Stimulated activated CD8-positive, alpha-beta memory T cell treated with anti-CD3 and anti-CD28 coated beads, Interleukin-2, amount 100 ng/mL, for 1 hour (primary cell): ENCODE results near the gene OPN1LW.
A peak's percentile ranks its signal among the peaks of the same experiment; 100 is the strongest.
"Not testable (repeated sequence)": the region's sequence is repeated elsewhere in the genome, so short reads cannot be mapped to it uniquely, and the experiment has no call there.

Experiments
- DNase-seq, 2 donors: peaks; one replicate each; pipeline ENCODE4 v3.0.0-alpha.2; 2020; ENCODE audit warnings: low read depth in 2 of 2

Gene OPN1LW

GRCh38 chrX:154135458-154136229 is 8.4 kb upstream of the OPN1LW start:
- DNase-seq, result no peak

DNA sequence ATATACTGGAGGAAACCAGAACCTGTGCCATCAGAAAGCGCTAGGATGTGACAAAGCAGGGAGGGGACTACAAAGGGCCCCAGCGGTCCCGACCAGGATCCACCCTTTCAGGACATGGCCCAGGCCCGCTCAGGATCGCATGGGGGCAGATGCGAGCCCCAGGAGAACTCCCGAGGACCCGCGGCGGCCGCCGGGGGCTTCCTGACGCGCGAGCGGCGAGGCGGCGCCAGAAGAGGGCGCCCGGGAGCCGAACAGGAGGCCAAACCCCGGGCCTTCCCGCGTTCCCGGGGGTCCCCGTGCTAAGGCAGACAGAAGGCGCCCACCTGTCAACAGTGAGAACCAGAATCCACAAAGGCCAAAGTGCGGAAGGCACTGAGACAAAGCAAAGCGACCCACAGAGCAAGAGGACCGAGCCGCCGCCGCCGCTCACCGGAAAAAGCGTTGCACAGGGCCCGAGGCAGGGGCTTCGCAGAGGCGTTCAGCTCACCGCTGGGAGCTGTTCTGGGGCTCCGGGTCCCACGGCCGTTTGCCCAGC is 7.3 kb upstream of the OPN1LW start:
- peak; percentile 37 to 43 for DNase-seq

- DNase-seq, result no peak
Measured at GRCh38 chrX:154138857-154139256, 5.2 kb upstream of the OPN1LW start.

- DNase-seq, result no peak
Measured at GRCh38 chrX:154140206-154140605, 3.8 kb upstream of the OPN1LW start.

- DNase-seq, result no peak
Measured at GRCh38 chrX:154140742-154141141, 3.3 kb upstream of the OPN1LW start.

DNA sequence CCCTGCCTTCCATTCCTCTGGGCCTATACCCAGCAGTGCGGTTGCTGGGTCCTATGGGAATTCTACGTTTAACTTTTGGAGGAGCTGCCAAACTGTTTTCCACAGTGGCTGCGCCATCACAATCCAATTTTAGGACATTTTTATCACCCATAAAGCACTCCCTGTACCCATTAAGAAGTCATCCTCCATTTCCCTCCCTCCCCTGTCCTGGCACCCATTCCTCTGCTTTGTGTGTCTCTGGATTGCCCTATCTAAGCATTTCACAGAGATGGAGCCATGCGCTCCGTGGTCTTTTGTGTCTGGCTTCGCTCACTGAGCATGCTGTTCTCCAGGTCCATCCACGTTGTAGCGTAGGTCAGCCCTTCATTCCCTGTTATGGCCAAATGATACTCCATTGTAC is 1.7 kb upstream of the OPN1LW start:
- no peak for DNase-seq

- DNase-seq, result no peak
Measured at GRCh38 chrX:154142950-154143745, 895 bp upstream of the OPN1LW start.

DNA sequence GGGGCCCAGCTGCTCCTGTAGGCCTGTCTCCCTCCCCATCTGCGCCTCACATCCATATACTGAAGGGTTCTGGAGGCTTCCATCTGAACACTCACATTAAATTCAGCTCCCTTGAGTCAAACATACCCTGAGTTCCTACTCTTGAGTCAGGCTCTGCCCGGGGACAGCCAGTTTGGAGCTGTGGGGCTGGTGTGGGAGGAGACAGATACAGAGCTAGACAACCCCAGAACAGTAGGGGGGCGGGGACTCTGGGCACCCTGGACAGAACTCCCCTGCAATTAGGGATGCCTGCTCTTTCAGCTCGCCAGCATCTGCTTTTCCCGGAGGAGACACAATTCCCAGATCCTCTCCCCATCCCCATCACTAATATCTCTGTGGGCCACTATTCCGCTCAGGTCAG is 7.0 kb downstream of the OPN1LW start:
- not testable (repeated sequence) for DNase-seq

GRCh38 chrX:154156221-154156620 is 12.2 kb downstream of the OPN1LW start:
- DNase-seq, result not testable (repeated sequence)

DNA sequence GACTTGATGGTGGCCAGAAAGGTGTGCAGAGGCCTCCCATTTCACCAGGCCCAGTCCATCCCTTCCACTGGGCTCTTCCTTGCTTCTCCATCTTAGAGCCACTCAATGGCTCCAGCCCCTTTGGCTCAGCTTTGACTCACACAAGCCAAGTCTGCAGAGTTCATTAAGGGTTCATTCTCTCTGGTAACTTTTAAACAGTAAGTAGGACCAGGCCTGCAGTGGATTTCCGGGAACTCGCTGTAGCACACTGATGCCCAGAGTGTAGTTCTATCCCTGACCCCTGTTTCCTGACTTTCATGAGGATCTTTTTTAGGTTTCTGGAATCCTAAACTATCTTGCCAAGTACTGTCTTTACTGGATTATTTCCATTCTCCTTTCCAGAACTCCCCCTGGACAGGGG is 13.2 kb downstream of the OPN1LW start:
- not testable (repeated sequence) for DNase-seq

DNA sequence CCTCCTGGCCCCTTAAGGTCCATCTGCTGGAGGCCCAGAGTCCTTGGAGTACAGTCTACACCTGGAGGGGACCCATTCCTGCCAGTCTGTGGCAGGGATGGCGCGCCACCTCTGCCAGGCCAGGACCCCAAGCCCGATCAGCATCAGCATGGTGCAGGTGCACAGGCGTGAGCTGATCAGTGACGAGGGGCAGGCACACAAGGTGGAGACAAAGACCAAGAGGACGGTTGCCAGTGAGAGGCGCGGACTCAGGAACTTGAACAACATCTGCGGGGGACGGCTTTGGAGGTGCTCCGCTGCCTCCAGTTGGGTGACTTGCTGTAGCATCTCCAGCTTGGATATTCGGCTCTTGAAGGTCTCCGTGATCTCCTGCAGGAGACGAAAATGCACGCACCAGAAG is 15.3 kb downstream of the OPN1LW start:
- not testable (repeated sequence) for DNase-seq

GRCh38 chrX:154164902-154165301 is 20.9 kb downstream of the OPN1LW start:
- not testable (repeated sequence) for DNase-seq

DNA sequence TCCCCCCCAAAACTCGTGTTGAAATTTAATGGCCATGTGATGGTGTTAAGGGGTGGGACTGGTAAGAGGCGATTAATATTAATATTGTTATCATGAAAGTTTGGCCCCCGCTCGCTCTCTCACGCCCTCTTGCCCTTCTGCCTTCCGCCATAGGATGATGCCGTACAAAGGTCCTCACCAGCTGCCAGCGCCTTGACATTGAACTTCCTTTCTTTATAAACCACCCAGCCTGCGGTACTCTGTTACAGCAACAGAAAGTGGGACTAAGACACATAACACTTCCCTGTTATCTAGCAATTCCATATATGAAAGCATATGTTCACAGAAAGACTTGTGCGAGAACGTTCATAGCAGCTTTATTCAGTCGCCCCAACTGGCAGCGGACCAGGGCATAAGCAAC is 24.3 kb downstream of the OPN1LW start:
- DNase-seq, result not testable (repeated sequence)

- DNase-seq, result not testable (repeated sequence)
Measured at GRCh38 chrX:154172535-154172943, 28.5 kb downstream of the OPN1LW start.

DNA sequence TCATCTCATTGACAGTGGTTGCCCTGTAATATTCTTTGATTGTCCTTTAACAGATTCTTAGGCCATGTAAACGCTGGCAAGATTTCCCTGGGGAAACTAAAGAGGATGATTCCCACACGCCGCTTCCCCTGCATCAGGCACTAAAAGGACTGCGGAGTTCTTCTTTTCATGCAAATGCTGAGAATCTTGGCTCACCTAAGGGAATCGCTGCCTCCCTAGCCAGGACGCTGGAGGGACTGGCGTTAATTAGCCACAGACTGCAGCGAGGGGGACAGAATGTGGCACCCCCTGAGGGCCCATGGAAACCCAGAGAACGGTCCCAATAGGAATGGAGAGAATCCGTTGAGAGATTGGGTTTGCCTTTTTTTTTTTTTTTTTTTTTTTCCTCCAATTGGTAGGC is 30.3 kb downstream of the OPN1LW start:
- not testable (repeated sequence) for DNase-seq

GRCh38 chrX:154182296-154182695 is 38.3 kb downstream of the OPN1LW start, which contains the start of gene OPN1MW:
Gene OPN1MW, plus strand, starts transcription at chrX:154182596. Its CDS starts 82 bp downstream, at chrX:154182678.
- not testable (repeated sequence) for DNase-seq

DNA sequence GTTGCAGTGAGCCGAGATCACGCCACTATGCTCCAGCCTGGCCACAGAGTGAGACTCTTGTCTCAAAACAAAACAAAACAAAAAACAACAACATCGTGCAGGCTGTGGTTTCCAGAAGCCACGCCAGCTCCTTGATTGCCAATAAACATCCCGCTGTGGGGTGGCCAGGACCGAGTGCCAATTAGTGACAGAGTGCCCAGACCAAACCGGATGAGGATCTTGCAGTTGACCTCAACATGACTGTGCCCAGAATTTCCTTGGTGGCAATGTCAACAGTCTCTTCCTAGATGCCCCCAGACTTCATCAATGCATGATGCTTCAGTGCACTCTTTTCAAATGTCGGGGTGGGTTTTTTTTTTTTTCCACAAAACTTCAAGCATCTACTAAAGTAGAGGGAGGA is 39.8 kb downstream of the OPN1LW start:
- not testable (repeated sequence) for DNase-seq

DNA sequence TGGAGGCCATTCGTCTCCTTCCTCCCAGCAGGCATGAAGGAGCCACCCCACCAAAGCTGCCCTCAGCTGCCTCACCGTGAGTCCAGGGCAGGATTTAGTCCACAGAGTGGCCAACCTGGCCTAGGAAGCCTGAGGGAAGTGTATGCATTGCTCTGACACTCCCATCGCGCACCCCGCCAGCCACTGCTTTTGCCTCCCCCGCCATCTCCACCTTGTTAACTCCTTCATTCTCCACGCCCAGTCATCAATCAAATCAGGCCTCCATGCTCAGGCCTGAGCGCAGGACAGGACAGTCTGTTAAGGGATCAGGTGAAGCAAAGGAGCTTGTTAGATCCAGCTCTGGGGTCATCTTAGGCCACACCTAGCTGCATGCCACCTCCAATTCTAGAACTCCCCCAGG is 48.8 kb downstream of the OPN1LW start:
- not testable (repeated sequence) for DNase-seq

DNA sequence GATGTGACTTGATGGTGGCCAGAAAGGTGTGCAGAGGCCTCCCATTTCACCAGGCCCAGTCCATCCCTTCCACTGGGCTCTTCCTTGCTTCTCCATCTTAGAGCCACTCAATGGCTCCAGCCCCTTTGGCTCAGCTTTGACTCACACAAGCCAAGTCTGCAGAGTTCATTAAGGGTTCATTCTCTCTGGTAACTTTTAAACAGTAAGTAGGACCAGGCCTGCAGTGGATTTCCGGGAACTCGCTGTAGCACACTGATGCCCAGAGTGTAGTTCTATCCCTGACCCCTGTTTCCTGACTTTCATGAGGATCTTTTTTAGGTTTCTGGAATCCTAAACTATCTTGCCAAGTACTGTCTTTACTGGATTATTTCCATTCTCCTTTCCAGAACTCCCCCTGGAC is 50.3 kb downstream of the OPN1LW start:
- DNase-seq, result not testable (repeated sequence)

GRCh38 chrX:154196466-154196865 is 52.4 kb downstream of the OPN1LW start:
- DNase-seq, result not testable (repeated sequence)
